ENCODE results near the gene NTRK3.

DNA sequence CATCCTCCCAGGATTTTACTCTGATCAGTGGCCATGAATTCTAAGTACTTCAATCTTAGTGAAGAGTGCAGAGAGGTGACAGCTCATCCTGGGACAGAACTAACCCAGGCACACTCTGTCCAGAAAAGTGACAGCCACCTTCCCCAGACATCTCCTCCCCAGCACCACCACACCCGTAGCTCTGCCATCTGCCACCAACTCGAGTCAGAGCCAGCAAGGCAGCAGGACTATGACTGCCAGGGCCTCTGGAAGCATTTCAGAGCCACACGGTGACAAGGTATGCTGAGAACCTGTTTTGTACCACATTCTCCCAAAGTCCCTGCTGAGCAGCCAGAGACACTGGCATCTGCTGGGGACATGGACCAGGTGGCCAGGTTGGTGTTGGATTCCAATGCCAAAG is 71.0 kb downstream of the NTRK3 start:
- TF ChIP-seq, protein P1, sequence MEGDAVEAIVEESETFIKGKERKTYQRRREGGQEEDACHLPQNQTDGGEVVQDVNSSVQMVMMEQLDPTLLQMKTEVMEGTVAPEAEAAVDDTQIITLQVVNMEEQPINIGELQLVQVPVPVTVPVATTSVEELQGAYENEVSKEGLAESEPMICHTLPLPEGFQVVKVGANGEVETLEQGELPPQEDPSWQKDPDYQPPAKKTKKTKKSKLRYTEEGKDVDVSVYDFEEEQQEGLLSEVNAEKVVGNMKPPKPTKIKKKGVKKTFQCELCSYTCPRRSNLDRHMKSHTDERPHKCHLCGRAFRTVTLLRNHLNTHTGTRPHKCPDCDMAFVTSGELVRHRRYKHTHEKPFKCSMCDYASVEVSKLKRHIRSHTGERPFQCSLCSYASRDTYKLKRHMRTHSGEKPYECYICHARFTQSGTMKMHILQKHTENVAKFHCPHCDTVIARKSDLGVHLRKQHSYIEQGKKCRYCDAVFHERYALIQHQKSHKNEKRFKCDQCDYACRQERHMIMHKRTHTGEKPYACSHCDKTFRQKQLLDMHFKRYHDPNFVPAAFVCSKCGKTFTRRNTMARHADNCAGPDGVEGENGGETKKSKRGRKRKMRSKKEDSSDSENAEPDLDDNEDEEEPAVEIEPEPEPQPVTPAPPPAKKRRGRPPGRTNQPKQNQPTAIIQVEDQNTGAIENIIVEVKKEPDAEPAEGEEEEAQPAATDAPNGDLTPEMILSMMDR (IDR thresholded peaks at IDR 0.05): no peak
- TF ChIP-seq POLR2A (IDR thresholded peaks at IDR 0.05): no peak
